HepG2 (cell line): Measurements from ENCODE around the gene NCOA7. TPM values are rescaled to one million over a fixed set of nuclear protein-coding genes. Genes with fewer than 3 reads are reported as not detected.

Experiments used
- ATAC-seq: fragments of 200-7000 bp; cut with Tn5 transposase; 3 replicates; pipeline ENCODE4 v1.9.1; 2020; ENCODE audit warnings: mild to moderate bottlenecking, moderate library complexity
- BruUV-seq: library from RNA; stranded (reverse); fragments of 400-500 nt; replicated peaks from 2 replicates; lab custom pipeline; 2021; lab: Mats Ljungman, UMichigan
- CTCF ChIA-PET: fragments of 300-600 bp; formaldehyde crosslinking; extraction: SDS; loops from one replicate; lab custom pipeline; 2021; ENCODE audit warnings: low total read pairs, inconsistent platforms, low intra/inter-chr PET ratio; lab: Yijun Ruan, JAX
- POLR2A ChIA-PET: fragments of 350-600 bp; sonication (Branson Sonifier 250); formaldehyde crosslinking; loops from one replicate; lab custom pipeline; 2020; ENCODE audit warnings: antibody characterized with exemption, inconsistent platforms; lab: Yijun Ruan, JAX
- DNase-seq: peaks from one replicate; pipeline ENCODE4 v3.0.0-alpha.2; 2015; ENCODE audit warnings: low spot score
- FAIRE-seq: peaks from 3 replicates; lab custom pipeline; 2011; peaks lifted over from hg19 to GRCh38; lab: Jason Lieb, UNC
- H2AFZ ChIP-seq: one replicate; pipeline ENCODE4 v1.6.1; 2011; ENCODE audit warnings: low read length, inconsistent platforms
- H3K27ac ChIP-seq: fragments of 300-600 bp; 3 replicates; pipeline ENCODE4 v1.8.0; 2011; ENCODE audit warnings: mixed run types, mild to moderate bottlenecking, mixed read lengths, low read length, inconsistent platforms; ENCODE audit not compliant: insufficient read depth; ENCODE audit errors: extremely low read length
- H3K27me3 ChIP-seq, 2 experiments: fragments of 200-600 bp in 1 of 2; 2 replicates in 1 of 2; 3 replicates in 1 of 2; pipeline versions ENCODE4 v1.6.0 to v1.8.0; 2011; ENCODE audit warnings: low read length in 2 of 2, mild to moderate bottlenecking in 2 of 2, moderate library complexity in 2 of 2, inconsistent platforms in 1 of 2; ENCODE audit not compliant: insufficient read depth in 2 of 2, control insufficient read depth in 1 of 2
- H3K36me3 ChIP-seq, 2 experiments: fragments of 200-600 bp in 1 of 2; replicated peaks in 1 of 2; 2 replicates in 1 of 2; 3 replicates in 1 of 2; pipeline versions ENCODE4 v1.5.1 to v1.8.0; 2011; ENCODE audit warnings: low read length in 2 of 2, inconsistent platforms in 1 of 2; ENCODE audit not compliant: insufficient read depth in 2 of 2, control insufficient read depth in 1 of 2
- H3K4me1 ChIP-seq: 2 replicates; pipeline ENCODE4 v1.5.1; 2012; ENCODE audit warnings: low read length, inconsistent platforms; ENCODE audit not compliant: insufficient read depth
- H3K4me2 ChIP-seq: 2 replicates; pipeline ENCODE4 v1.6.0; 2011; ENCODE audit warnings: low read depth, low read length, inconsistent platforms
- H3K4me3 ChIP-seq, 3 experiments: fragments of 200-600 bp in 1 of 3; sonication (generic), shearing (Covaris generic) in 1 of 3; replicated peaks in 1 of 3; 2 replicates each; pipeline ENCODE4 v1.5.1; 2011 to 2016; ENCODE audit warnings: low read length in 3 of 3, inconsistent platforms in 2 of 3, low read depth in 2 of 3, mild to moderate bottlenecking in 2 of 3, control low read depth in 1 of 3, mixed read lengths in 1 of 3; ENCODE audit not compliant: insufficient read depth in 1 of 3
- H3K79me2 ChIP-seq: one replicate; pipeline ENCODE4 v1.6.1; 2011; ENCODE audit warnings: low read length, inconsistent platforms; ENCODE audit not compliant: insufficient read depth
- H3K9ac ChIP-seq: 2 replicates; pipeline ENCODE4 v1.6.0; 2011; ENCODE audit warnings: mild to moderate bottlenecking, low read depth, low read length, inconsistent platforms; ENCODE audit not compliant: insufficient read depth
- H3K9me3 ChIP-seq: 2 replicates; pipeline ENCODE4 v1.5.1; 2012; ENCODE audit warnings: mild to moderate bottlenecking, low read length
- H4K20me1 ChIP-seq: 2 replicates; pipeline ENCODE4 v1.6.0; 2011; ENCODE audit warnings: inconsistent platforms, mild to moderate bottlenecking, low read length, moderate library complexity; ENCODE audit not compliant: insufficient read depth
- CBX1 ChIP-seq: IDR thresholded peaks from one replicate; pipeline ENCODE4 v1.6.1; 2016; ENCODE audit warnings: antibody characterized with exemption, low read depth
- ERF ChIP-seq: IDR thresholded peaks from 2 replicates; pipeline ENCODE4 v1.6.1; 2018; ENCODE audit warnings: missing biosample characterization, missing genetic modification reagents
- FOXA1 ChIP-seq, 2 experiments: fragments of 450-650 bp in 1 of 2; sonication (generic) in 1 of 2; formaldehyde crosslinking in 1 of 2; IDR thresholded peaks; 2 replicates each; pipeline versions ENCODE4 v1.4.0 to v1.6.1; 2016 to 2020; ENCODE audit warnings: missing genetic modification reagents in 1 of 2
- NCOA2 ChIP-seq: sonication (generic); formaldehyde crosslinking; IDR thresholded peaks from 2 replicates; pipeline ENCODE4 v1.8.0; 2022; ENCODE audit warnings: inconsistent platforms
- NCOR1 ChIP-seq: fragments of 200-600 bp; sonication (generic); IDR thresholded peaks from 2 replicates; pipeline ENCODE4 v1.7.0; 2017; ENCODE audit warnings: antibody characterized with exemption, low read length, borderline replicate concordance
- NFE2L2 ChIP-seq: fragments of 150-350 bp; IDR thresholded peaks from 2 replicates; pipeline ENCODE4 v1.6.1; 2014; ENCODE audit warnings: low read length
- SMC3 ChIP-seq: IDR thresholded peaks from 2 replicates; pipeline ENCODE4 v1.6.1; 2011; ENCODE audit warnings: low read length, improper control_type of control experiment
- STAG1 ChIP-seq: sonication (generic); formaldehyde crosslinking; IDR thresholded peaks from 2 replicates; pipeline ENCODE4 v1.4.0; 2020; ENCODE audit warnings: missing genetic modification reagents
- TBP ChIP-seq: sonication (generic); formaldehyde crosslinking; IDR thresholded peaks from 2 replicates; pipeline ENCODE4 v1.5.0; 2020; ENCODE audit warnings: missing genetic modification reagents
- ZKSCAN5 ChIP-seq: sonication (generic); formaldehyde crosslinking; IDR thresholded peaks from 2 replicates; pipeline ENCODE4 v1.5.1; 2020; ENCODE audit warnings: mild to moderate bottlenecking, missing genetic modification reagents
- ZNF7 ChIP-seq: IDR thresholded peaks from 2 replicates; pipeline ENCODE4 v1.6.1; 2016; ENCODE audit warnings: missing biosample characterization, missing genetic modification reagents
- ZNF782 ChIP-seq: sonication (generic); formaldehyde crosslinking; IDR thresholded peaks from 2 replicates; pipeline ENCODE4 v1.4.0; 2020; ENCODE audit warnings: missing genetic modification reagents, mild to moderate bottlenecking, borderline replicate concordance
- WGBS: methylation state at CpG from one replicate; pipeline ENCODE4 v1.1.6; 2017; ENCODE audit warnings: low lambda C conversion rate; 5-methylcytosine and 5-hydroxymethylcytosine counted together
- in situ Hi-C: cut with HindIII; loops from 2 replicates; pipeline ENCODE4 v1.10.0; 2017; ENCODE audit warnings: low pct_unique_long_range_greater_than_20kb; ENCODE audit not compliant: extremely low pct_ligation_motif_present
- intact Hi-C: fragments of 100-400 bp; cut with micrococcal nuclease; formaldehyde crosslinking; loops from one replicate; pipeline ENCODE4 v1.10.0; 2022; ENCODE audit not compliant: unreplicated experiment
- polyA plus RNA-seq, 8 experiments: library from polyadenylated mRNA; depleted of rRNA in 3 of 8; stranded (reverse) in 7 of 8; unstranded in 1 of 8; fragments of >200 nt; fragmentation: Illumina TruSeq in 4 of 8; extraction: Trizol in 4 of 8; gene quantifications; 2 replicates each; pipeline versions ENCODE4 v1.2.1 to v1.2.3, GENCODE V29; 2011 to 2016; ENCODE audit warnings: low read depth in 4 of 8, missing spikeins in 1 of 8, mixed read lengths in 1 of 8; ENCODE audit not compliant: insufficient read depth in 1 of 8
- total RNA-seq, 5 experiments: library from RNA; depleted of rRNA; stranded (reverse); fragments of >200 nt; fragmentation: Illumina TruSeq; extraction: Trizol; gene quantifications; 2 replicates each; pipeline ENCODE4 v1.2.3, GENCODE V29; 2016; ENCODE audit warnings: low read depth in 1 of 5
- TF ChIP-seq, protein P1 (sequence below): IDR thresholded peaks from 2 replicates; pipeline ENCODE4 v1.6.1; 2012; ENCODE audit warnings: inconsistent platforms
- TF ChIP-seq, protein P2 (sequence below), 2 experiments: sonication (generic) in 1 of 2; formaldehyde crosslinking in 1 of 2; IDR thresholded peaks; 2 replicates each; pipeline versions ENCODE4 v1.4.0 to v1.6.1; 2018 to 2020; ENCODE audit warnings: missing genetic modification reagents in 2 of 2, borderline replicate concordance in 1 of 2, low read depth in 1 of 2, mild to moderate bottlenecking in 1 of 2, missing biosample characterization in 1 of 2
- TF ChIP-seq, protein P3 (sequence below): sonication (generic); formaldehyde crosslinking; IDR thresholded peaks from 2 replicates; pipeline ENCODE4 v1.5.0; 2020; ENCODE audit warnings: mild to moderate bottlenecking, missing genetic modification reagents
- TF ChIP-seq, protein P4 (sequence below): sonication (generic); formaldehyde crosslinking; IDR thresholded peaks from 2 replicates; pipeline ENCODE4 v1.5.0; 2020; ENCODE audit warnings: missing genetic modification reagents

Gene NCOA7
- total and polyA plus RNA-seq, 2 of the 13 experiments (the other 11 are each of a cell fraction or from before 2014, with no cell fraction given): 13.6 to 20.8 TPM

DNA sequence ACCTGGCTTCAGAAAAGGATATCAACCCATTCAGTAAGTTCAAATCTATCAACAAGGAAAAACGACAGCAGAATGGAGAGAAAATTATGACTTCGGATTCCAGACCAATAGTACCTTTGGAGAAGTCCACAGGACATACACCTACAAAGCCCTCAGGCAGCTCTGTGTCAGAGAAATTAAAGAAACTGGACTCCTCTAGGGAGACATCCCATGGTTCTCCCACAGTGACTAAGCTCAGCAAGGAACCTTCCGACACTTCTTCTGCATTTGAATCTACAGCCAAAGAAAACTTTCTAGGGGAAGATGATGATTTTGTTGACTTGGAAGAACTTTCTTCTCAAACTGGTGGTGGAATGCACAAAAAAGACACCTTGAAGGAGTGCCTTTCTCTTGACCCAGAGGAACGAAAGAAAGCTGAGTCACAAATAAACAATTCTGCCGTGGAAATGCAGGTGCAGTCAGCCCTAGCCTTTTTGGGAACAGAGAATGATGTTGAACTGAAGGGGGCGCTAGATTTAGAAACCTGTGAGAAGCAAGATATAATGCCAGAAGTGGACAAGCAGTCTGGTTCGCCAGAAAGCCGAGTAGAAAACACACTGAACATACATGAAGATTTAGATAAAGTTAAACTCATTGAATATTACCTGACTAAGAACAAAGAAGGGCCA, 98.4 kb downstream of the NCOA7 start (continued):
- TF ChIP-seq, protein P1, sequence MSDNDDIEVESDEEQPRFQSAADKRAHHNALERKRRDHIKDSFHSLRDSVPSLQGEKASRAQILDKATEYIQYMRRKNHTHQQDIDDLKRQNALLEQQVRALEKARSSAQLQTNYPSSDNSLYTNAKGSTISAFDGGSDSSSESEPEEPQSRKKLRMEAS: no peak
- TF ChIP-seq NCOR1 (no peak), SMC3 (peak; percentile 64; the same call in 1 of the 2 replicates), NFE2L2 (peak; percentile 25; the same call in 1 of the 2 replicates), STAG1 (CRISPR knock-in tag) (peak; percentile 73), NCOA2 (no peak)

DNA sequence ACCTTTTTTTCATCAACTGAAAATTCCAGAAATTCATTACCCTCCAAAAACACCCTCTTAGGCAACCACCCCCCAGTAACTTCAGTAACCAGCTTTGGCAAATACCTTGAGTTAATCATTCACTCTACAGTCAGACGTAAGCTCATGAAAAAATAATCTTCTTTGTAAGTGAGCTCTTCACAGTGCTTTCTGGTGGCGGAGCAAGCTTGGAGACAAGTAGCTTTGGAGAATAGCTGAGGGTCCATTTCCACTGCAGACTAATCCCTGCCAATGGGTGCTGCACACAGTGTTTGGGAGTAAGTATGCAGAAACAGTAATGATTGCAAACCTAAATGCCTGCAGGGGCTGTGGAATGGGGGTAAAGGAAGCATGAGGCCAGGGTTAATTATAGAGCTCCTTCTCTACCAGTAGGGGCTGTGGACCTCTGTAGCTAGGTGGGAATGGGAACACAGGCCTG, 109.0 kb downstream of the NCOA7 start:
- ATAC-seq (peak; percentile 99), FAIRE-seq (peak; percentile 80), DNase-seq (peak; percentile 86)
- in situ Hi-C loops (no loop called here), intact Hi-C loops (no loop called here)
- H3K4me2 ChIP-seq: peak overlapping the region; percentile 88
- H3K36me3 ChIP-seq: peaks cover 3 to 6% of the 10 kb centered on the region in 2 experiments; a peak in 2 of 5 replicates
- H3K79me2 ChIP-seq: no peaks in the 10 kb centered on the region
- peak overlapping the region; percentile 39 to 59 (median 56); a peak in 4 of 6 replicates for H3K4me3 ChIP-seq
- ChIA-PET CTCF (interaction anchor here (0.8 to 2.1 kb wide), 2 partner anchors 53 to 57 kb away, joined by 3 to 7 read pairs; partner anchors contain the start of gene HINT3), POLR2A (interaction anchor here (0.9 to 2.6 kb wide), 13 partner anchors 11 to 119 kb away, joined by 3 to 27 read pairs (median 6); partner anchors contain the start of genes HINT3, NCOA7 and TRMT11)
- H3K27me3 ChIP-seq: no peaks in the 10 kb centered on the region
- H3K9me3 ChIP-seq: no peaks in the 10 kb centered on the region
- H4K20me1 ChIP-seq: no peaks in the 10 kb centered on the region
- WGBS: 6% methylated on average over 2 of the region's 2 CpGs
- peaks cover 53% of the 10 kb centered on the region for H3K4me1 ChIP-seq
- peak overlapping the region; percentile 82 for H2AFZ ChIP-seq
- BruUV-seq: no TSS peak
- H3K9ac ChIP-seq: peak overlapping the region; percentile 58
- H3K27ac ChIP-seq: peak overlapping the region; percentile 81
- TF ChIP-seq FOXA1 (IDR thresholded peaks at IDR 0.05) (no peak), FOXA1 (CRISPR knock-in tag; IDR thresholded peaks at IDR 0.05) (no peak), ERF (CRISPR knock-in tag) (peak; percentile 36; the same call in 1 of the 2 replicates), ZKSCAN5 (CRISPR knock-in tag) (no peak), TBP (CRISPR knock-in tag) (no peak), ZNF7 (CRISPR knock-in tag) (no peak), CBX1 (no peak), ZNF782 (no peak)
- TF ChIP-seq, protein P2, sequence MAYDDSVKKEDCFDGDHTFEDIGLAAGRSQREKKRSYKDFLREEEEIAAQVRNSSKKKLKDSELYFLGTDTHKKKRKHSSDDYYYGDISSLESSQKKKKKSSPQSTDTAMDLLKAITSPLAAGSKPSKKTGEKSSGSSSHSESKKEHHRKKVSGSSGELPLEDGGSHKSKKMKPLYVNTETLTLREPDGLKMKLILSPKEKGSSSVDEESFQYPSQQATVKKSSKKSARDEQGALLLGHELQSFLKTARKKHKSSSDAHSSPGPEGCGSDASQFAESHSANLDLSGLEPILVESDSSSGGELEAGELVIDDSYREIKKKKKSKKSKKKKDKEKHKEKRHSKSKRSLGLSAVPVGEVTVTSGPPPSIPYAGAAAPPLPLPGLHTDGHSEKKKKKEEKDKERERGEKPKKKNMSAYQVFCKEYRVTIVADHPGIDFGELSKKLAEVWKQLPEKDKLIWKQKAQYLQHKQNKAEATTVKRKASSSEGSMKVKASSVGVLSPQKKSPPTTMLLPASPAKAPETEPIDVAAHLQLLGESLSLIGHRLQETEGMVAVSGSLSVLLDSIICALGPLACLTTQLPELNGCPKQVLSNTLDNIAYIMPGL (CRISPR knock-in tag; IDR thresholded peaks at IDR 0.05; ENCODE audit: borderline replicate concordance in 1 of 2, low read depth in 1 of 2): peak in 1 of 2 experiments; percentile 36; a peak in 1 of 4 replicates
- TF ChIP-seq, protein P3, sequence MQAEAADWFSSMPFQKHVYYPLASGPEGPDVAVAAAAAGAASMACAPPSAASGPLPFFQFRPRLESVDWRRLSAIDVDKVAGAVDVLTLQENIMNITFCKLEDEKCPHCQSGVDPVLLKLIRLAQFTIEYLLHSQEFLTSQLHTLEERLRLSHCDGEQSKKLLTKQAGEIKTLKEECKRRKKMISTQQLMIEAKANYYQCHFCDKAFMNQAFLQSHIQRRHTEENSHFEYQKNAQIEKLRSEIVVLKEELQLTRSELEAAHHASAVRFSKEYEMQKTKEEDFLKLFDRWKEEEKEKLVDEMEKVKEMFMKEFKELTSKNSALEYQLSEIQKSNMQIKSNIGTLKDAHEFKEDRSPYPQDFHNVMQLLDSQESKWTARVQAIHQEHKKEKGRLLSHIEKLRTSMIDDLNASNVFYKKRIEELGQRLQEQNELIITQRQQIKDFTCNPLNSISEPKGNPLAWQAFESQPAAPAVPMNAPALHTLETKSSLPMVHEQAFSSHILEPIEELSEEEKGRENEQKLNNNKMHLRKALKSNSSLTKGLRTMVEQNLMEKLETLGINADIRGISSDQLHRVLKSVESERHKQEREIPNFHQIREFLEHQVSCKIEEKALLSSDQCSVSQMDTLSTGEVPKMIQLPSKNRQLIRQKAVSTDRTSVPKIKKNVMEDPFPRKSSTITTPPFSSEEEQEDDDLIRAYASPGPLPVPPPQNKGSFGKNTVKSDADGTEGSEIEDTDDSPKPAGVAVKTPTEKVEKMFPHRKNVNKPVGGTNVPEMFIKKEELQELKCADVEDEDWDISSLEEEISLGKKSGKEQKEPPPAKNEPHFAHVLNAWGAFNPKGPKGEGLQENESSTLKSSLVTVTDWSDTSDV (CRISPR knock-in tag): no peak
- TF ChIP-seq, protein P4, sequence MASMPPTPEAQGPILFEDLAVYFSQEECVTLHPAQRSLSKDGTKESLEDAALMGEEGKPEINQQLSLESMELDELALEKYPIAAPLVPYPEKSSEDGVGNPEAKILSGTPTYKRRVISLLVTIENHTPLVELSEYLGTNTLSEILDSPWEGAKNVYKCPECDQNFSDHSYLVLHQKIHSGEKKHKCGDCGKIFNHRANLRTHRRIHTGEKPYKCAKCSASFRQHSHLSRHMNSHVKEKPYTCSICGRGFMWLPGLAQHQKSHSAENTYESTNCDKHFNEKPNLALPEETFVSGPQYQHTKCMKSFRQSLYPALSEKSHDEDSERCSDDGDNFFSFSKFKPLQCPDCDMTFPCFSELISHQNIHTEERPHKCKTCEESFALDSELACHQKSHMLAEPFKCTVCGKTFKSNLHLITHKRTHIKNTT (CRISPR knock-in tag): no peak
